Epithelial cell of proximal tubule (primary cell): Measurements from ENCODE around the gene FHOD1. TPM values are rescaled to one million over a fixed set of nuclear protein-coding genes. Genes with fewer than 3 reads are reported as not detected.

Experiments
- DNase-seq: peaks from one replicate; pipeline ENCODE4 v3.0.0-alpha.2; 2011; ENCODE audit warnings: low read depth
- H3K4me3 ChIP-seq: 2 replicates; pipeline ENCODE4 v1.5.1; 2011; ENCODE audit warnings: low read depth, mild to moderate bottlenecking, low read length
- total RNA-seq: library from RNA; depleted of rRNA; stranded (reverse); fragments of >200 nt; gene quantifications from 2 replicates; pipeline ENCODE4 v1.2.3, GENCODE V29; 2015
- TF ChIP-seq, protein P1 (sequence below): conservative IDR thresholded peaks from 2 replicates; pipeline ENCODE4 v1.5.1; 2012; ENCODE audit warnings: low read depth, mild to moderate bottlenecking, low read length

The FHOD1 gene
- total RNA-seq, 1 donor from 2014 or later, result 20.1 TPM

DNA sequence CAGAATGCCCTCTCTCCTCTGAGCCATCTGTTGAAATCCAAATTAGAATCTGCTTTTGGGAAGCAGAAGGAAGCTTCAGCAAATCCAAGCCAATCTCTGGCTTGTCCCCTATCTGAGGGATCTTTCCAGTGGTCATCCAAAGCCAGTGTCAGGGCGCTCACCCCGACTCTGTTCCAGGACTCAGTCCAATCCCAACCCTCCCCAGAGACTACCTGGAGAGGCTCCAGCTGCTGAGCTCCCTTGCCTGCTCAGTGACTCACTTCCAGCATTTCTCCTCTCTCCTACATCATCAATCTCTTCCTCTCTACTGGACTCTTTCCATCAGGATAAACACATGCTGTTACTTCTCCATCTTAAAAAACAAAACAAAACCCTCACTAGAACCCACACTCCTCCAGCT is 65.9 kb downstream of the FHOD1 start:
- DNase-seq, result no peak
- TF ChIP-seq, protein P1, sequence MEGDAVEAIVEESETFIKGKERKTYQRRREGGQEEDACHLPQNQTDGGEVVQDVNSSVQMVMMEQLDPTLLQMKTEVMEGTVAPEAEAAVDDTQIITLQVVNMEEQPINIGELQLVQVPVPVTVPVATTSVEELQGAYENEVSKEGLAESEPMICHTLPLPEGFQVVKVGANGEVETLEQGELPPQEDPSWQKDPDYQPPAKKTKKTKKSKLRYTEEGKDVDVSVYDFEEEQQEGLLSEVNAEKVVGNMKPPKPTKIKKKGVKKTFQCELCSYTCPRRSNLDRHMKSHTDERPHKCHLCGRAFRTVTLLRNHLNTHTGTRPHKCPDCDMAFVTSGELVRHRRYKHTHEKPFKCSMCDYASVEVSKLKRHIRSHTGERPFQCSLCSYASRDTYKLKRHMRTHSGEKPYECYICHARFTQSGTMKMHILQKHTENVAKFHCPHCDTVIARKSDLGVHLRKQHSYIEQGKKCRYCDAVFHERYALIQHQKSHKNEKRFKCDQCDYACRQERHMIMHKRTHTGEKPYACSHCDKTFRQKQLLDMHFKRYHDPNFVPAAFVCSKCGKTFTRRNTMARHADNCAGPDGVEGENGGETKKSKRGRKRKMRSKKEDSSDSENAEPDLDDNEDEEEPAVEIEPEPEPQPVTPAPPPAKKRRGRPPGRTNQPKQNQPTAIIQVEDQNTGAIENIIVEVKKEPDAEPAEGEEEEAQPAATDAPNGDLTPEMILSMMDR, result no peak
- no peak overlapping the region for H3K4me3 ChIP-seq

- no peak for DNase-seq
- H3K4me3 ChIP-seq, result no peak overlapping the region
- TF ChIP-seq, protein P1, result no peak
These were observed 67.1 kb downstream of the FHOD1 start for GRCh38 chr16:67180166-67180565.

GRCh38 chr16:67179421-67180080 is 67.7 kb downstream of the FHOD1 start:
- H3K4me3 ChIP-seq, result no peak overlapping the region
- TF ChIP-seq, protein P1, result peak; percentile 28
- no peak for DNase-seq

Other genes starting within 250 kb of the FHOD1 start
- 74.9 and 178 TPM in 2 replicates for gene CBFB, start 218.3 kb downstream of the FHOD1 start, total RNA-seq
- gene PHAF1, start 137.5 kb downstream of the FHOD1 start, total RNA-seq, result 14.7 and 16.4 TPM in 2 replicates
- 1.0 and 2.0 TPM in 2 replicates for gene B3GNT9, start 96.5 kb downstream of the FHOD1 start, total RNA-seq
- 17.6 and 30.6 TPM in 2 replicates for gene TRADD, start 87.6 kb downstream of the FHOD1 start, total RNA-seq
- 4.9 and 12.3 TPM in 2 replicates for gene FBXL8, start 87.5 kb downstream of the FHOD1 start, total RNA-seq
- 0.14 and 0.63 TPM in 2 replicates for gene HSF4, start 82.7 kb downstream of the FHOD1 start, total RNA-seq
- 12.5 and 39.4 TPM in 2 replicates for gene NOL3, start 76.9 kb downstream of the FHOD1 start, total RNA-seq
- 5.1 and 11.4 TPM in 2 replicates for gene MATCAP1, start 63.5 kb downstream of the FHOD1 start, total RNA-seq
- gene EXOC3L1, start 57.3 kb downstream of the FHOD1 start, total RNA-seq, result 1.2 TPM in 1 of 2 replicates, not detected in the other
- gene E2F4, start 55.3 kb downstream of the FHOD1 start, total RNA-seq, result 78.9 and 108 TPM in 2 replicates
- gene ELMO3, start 48.4 kb downstream of the FHOD1 start, total RNA-seq, result 4.0 and 11.0 TPM in 2 replicates
- 49.0 and 54.8 TPM in 2 replicates for gene TMEM208, start 20.4 kb downstream of the FHOD1 start, total RNA-seq
- 0.14 and 0.23 TPM in 2 replicates for gene SLC9A5, start 1.5 kb upstream of the FHOD1 start, total RNA-seq
- gene PLEKHG4, start 32.1 kb upstream of the FHOD1 start, total RNA-seq, result 6.6 and 10.2 TPM in 2 replicates
- gene KCTD19, start 79.3 kb upstream of the FHOD1 start, total RNA-seq, result 0.14 and 0.35 TPM in 2 replicates
- 0.07 and 0.52 TPM in 2 replicates for gene LRRC36, start 79.3 kb upstream of the FHOD1 start, total RNA-seq
- gene TPPP3, start 146.0 kb upstream of the FHOD1 start, total RNA-seq, result 0.36 TPM in 1 of 2 replicates, not detected in the other
- gene ZDHHC1, start 169.0 kb upstream of the FHOD1 start, total RNA-seq, result 1.8 and 7.3 TPM in 2 replicates
- 1.2 and 2.2 TPM in 2 replicates for gene HSD11B2, start 183.6 kb upstream of the FHOD1 start, total RNA-seq
- gene ATP6V0D1, start 233.7 kb upstream of the FHOD1 start, total RNA-seq, result 97.9 and 120 TPM in 2 replicates
- gene AGRP, start 236.1 kb upstream of the FHOD1 start, total RNA-seq, result not detected in 2 replicates